IMR-90 (cell line): ENCODE measurements around the gene TSPAN14. TPM values are rescaled to one million over a fixed set of nuclear protein-coding genes. Genes with fewer than 3 reads are reported as not detected.

Source experiments
- ATAC-seq: fragments of 200-7000 bp; cut with Tn5 transposase; 2 replicates; pipeline ENCODE4 v1.9.1; 2020; ENCODE audit warnings: low read depth, mild to moderate bottlenecking, moderate library complexity
- BruUV-seq: library from RNA; stranded (reverse); fragments of 400-500 nt; replicated peaks from 2 replicates; lab custom pipeline; 2021; lab: Mats Ljungman, UMichigan
- CTCF ChIA-PET: fragments of 300-600 bp; formaldehyde crosslinking; extraction: SDS; loops from one replicate; lab custom pipeline; 2021; ENCODE audit warnings: antibody characterized with exemption; lab: Yijun Ruan, JAX
- POLR2A ChIA-PET: fragments of 300-600 bp; sonication (Branson Sonifier 250); formaldehyde crosslinking; loops from one replicate; lab custom pipeline; 2022; ENCODE audit warnings: antibody characterized with exemption; ENCODE audit not compliant: unreplicated experiment; lab: Charles Lee
- DNase-seq: peaks from one replicate; pipeline ENCODE4 v3.0.0; 2013
- H2AFZ ChIP-seq: replicated peaks from 2 replicates; pipeline ENCODE3; 2013; ENCODE audit warnings: low read length, mild to moderate bottlenecking; ENCODE audit not compliant: poor library complexity
- H2AK5ac ChIP-seq: 2 replicates; pipeline ENCODE4 v1.6.1; 2013; ENCODE audit warnings: low read depth, low read length, inconsistent platforms
- H2AK9ac ChIP-seq: replicated peaks from 2 replicates; pipeline ENCODE3; 2013; ENCODE audit warnings: mild to moderate bottlenecking, low read depth, low read length, moderate library complexity; ENCODE audit not compliant: poor library complexity
- H2BK120ac ChIP-seq: 2 replicates; pipeline ENCODE4 v1.6.1; 2013; ENCODE audit warnings: low read depth, low read length, inconsistent platforms
- H2BK15ac ChIP-seq: 3 replicates; pipeline ENCODE4 v1.6.1; 2013; ENCODE audit warnings: low read depth, low read length, inconsistent platforms
- H2BK20ac ChIP-seq: 2 replicates; pipeline ENCODE4 v1.6.1; 2013; ENCODE audit warnings: low read depth, mild to moderate bottlenecking, inconsistent platforms, low read length, moderate library complexity
- H2BK5ac ChIP-seq: 2 replicates; pipeline ENCODE4 v1.6.1; 2013; ENCODE audit warnings: mild to moderate bottlenecking, low read depth, low read length, inconsistent platforms; ENCODE audit not compliant: poor library complexity, severe bottlenecking
- H3K14ac ChIP-seq: replicated peaks from 2 replicates; pipeline ENCODE4 v1.6.1; 2013; ENCODE audit warnings: low read depth, low read length, inconsistent platforms
- H3K18ac ChIP-seq: 2 replicates; pipeline ENCODE4 v1.6.1; 2013; ENCODE audit warnings: low read depth, low read length, control low read depth
- H3K23ac ChIP-seq: 2 replicates; pipeline ENCODE4 v1.6.1; 2013; ENCODE audit warnings: low read depth, low read length, inconsistent platforms
- H3K27ac ChIP-seq: 2 replicates; pipeline ENCODE4 v1.5.1; 2013; ENCODE audit warnings: mild to moderate bottlenecking, control low read depth, low read length; ENCODE audit not compliant: insufficient read depth
- H3K27me3 ChIP-seq: 2 replicates; pipeline ENCODE4 v1.6.1; 2013; ENCODE audit warnings: low read length; ENCODE audit not compliant: control insufficient read depth, insufficient read depth
- H3K36me3 ChIP-seq: 2 replicates; pipeline ENCODE4 v1.6.1; 2013; ENCODE audit warnings: low read length, mixed read lengths; ENCODE audit not compliant: control insufficient read depth, insufficient read depth
- H3K4ac ChIP-seq: 2 replicates; pipeline ENCODE4 v1.6.1; 2013; ENCODE audit warnings: low read depth, low read length, inconsistent platforms
- H3K4me1 ChIP-seq: 2 replicates; pipeline ENCODE4 v1.6.1; 2013; ENCODE audit warnings: low read length, mixed read lengths; ENCODE audit not compliant: control insufficient read depth, insufficient read depth
- H3K4me2 ChIP-seq: 2 replicates; pipeline ENCODE4 v1.6.1; 2013; ENCODE audit warnings: low read depth, mild to moderate bottlenecking, control low read depth, low read length, moderate library complexity
- H3K4me3 ChIP-seq: 2 replicates; pipeline ENCODE4 v1.5.1; 2013; ENCODE audit warnings: low read depth, mild to moderate bottlenecking, control low read depth, low read length, moderate library complexity; ENCODE audit not compliant: insufficient read depth
- H3K56ac ChIP-seq: 2 replicates; pipeline ENCODE4 v1.6.1; 2013; ENCODE audit warnings: low read length, inconsistent platforms; ENCODE audit not compliant: insufficient read depth; ENCODE audit errors: extremely low read depth
- H3K79me1 ChIP-seq, 2 experiments: 2 replicates each; pipeline ENCODE4 v1.6.1; 2013; ENCODE audit warnings: low read length in 2 of 2, inconsistent platforms in 1 of 2, low read depth in 1 of 2
- H3K9ac ChIP-seq: 2 replicates; pipeline ENCODE4 v1.6.1; 2013; ENCODE audit warnings: low read depth, low read length, control low read depth
- H3K9me1 ChIP-seq: 2 replicates; pipeline ENCODE4 v1.6.1; 2013; ENCODE audit warnings: low read length, inconsistent platforms; ENCODE audit not compliant: insufficient read depth
- H3K9me3 ChIP-seq: 2 replicates; pipeline ENCODE4 v1.6.1; 2013; ENCODE audit warnings: low read length; ENCODE audit not compliant: control insufficient read depth, insufficient read depth
- H4K20me1 ChIP-seq: 2 replicates; pipeline ENCODE4 v1.6.1; 2013; ENCODE audit warnings: low read length, inconsistent platforms; ENCODE audit not compliant: insufficient read depth
- H4K5ac ChIP-seq: 2 replicates; pipeline ENCODE4 v1.6.1; 2013; ENCODE audit warnings: mild to moderate bottlenecking, low read depth, low read length, control low read depth
- H4K8ac ChIP-seq, 2 experiments: 2 replicates each; pipeline ENCODE4 v1.6.1; 2013; ENCODE audit warnings: low read depth in 2 of 2, low read length in 2 of 2, control low read depth in 1 of 2, inconsistent platforms in 1 of 2
- H4K91ac ChIP-seq: 2 replicates; pipeline ENCODE4 v1.6.1; 2013; ENCODE audit warnings: low read depth, low read length, inconsistent platforms; ENCODE audit not compliant: insufficient read depth
- BHLHE40 ChIP-seq: fragments of 150-350 bp; IDR thresholded peaks from 2 replicates; pipeline ENCODE4 v1.6.1; 2016; ENCODE audit warnings: mild to moderate bottlenecking, low read depth, low read length
- CEBPB ChIP-seq: IDR thresholded peaks from 2 replicates; pipeline ENCODE4 v1.6.1; 2012; ENCODE audit warnings: low read depth, low read length, improper control_type of control experiment
- CHD1 ChIP-seq: IDR thresholded peaks from 2 replicates; pipeline ENCODE4 v1.6.1; 2012; ENCODE audit warnings: low read depth, low read length, improper control_type of control experiment
- CTCF ChIP-seq: conservative IDR thresholded peaks from 2 replicates; pipeline ENCODE4 v1.5.1; 2012; ENCODE audit warnings: mild to moderate bottlenecking, low read depth, low read length, improper control_type of control experiment
- ELK1 ChIP-seq: fragments of 150-350 bp; IDR thresholded peaks from 2 replicates; pipeline ENCODE4 v1.6.1; 2016; ENCODE audit warnings: low read depth, mild to moderate bottlenecking, low read length, moderate library complexity, borderline replicate concordance
- FOS ChIP-seq: fragments of 150-350 bp; IDR thresholded peaks from 2 replicates; pipeline ENCODE4 v1.6.1; 2016; ENCODE audit warnings: low read depth, low read length
- MAFK ChIP-seq: IDR thresholded peaks from 2 replicates; pipeline ENCODE4 v1.6.1; 2012; ENCODE audit warnings: low read depth, low read length, improper control_type of control experiment
- MAZ ChIP-seq: IDR thresholded peaks from 2 replicates; pipeline ENCODE4 v1.6.1; 2012; ENCODE audit warnings: low read depth, mild to moderate bottlenecking, low read length, improper control_type of control experiment, moderate library complexity, borderline replicate concordance
- MXI1 ChIP-seq: IDR thresholded peaks from 2 replicates; pipeline ENCODE4 v1.6.1; 2012; ENCODE audit warnings: low read depth, mild to moderate bottlenecking, low read length, moderate library complexity, borderline replicate concordance
- NFE2L2 ChIP-seq: fragments of 150-350 bp; IDR thresholded peaks from 2 replicates; pipeline ENCODE4 v1.6.1; 2016; ENCODE audit warnings: low read depth, mild to moderate bottlenecking, low read length
- POLR2A ChIP-seq: IDR thresholded peaks from 2 replicates; pipeline ENCODE4 v1.6.1; 2012; ENCODE audit warnings: mild to moderate bottlenecking, low read depth, low read length
- RAD21 ChIP-seq: IDR thresholded peaks from 2 replicates; pipeline ENCODE4 v1.6.1; 2012; ENCODE audit warnings: low read length, improper control_type of control experiment
- RCOR1 ChIP-seq: IDR thresholded peaks from 2 replicates; pipeline ENCODE4 v1.6.1; 2012; ENCODE audit warnings: mild to moderate bottlenecking, low read length, improper control_type of control experiment; ENCODE audit not compliant: insufficient replicate concordance
- RFX5 ChIP-seq: IDR thresholded peaks from 2 replicates; pipeline ENCODE4 v1.8.0; 2012; ENCODE audit warnings: low read depth, mild to moderate bottlenecking, low read length, moderate library complexity
- SMC3 ChIP-seq: fragments of 150-350 bp; IDR thresholded peaks from 2 replicates; pipeline ENCODE4 v1.6.1; 2016; ENCODE audit warnings: low read depth, mild to moderate bottlenecking, antibody characterized with exemption, low read length, moderate library complexity
- USF2 ChIP-seq: fragments of 150-350 bp; IDR thresholded peaks from 2 replicates; pipeline ENCODE4 v1.6.1; 2017; ENCODE audit warnings: mild to moderate bottlenecking, antibody characterized with exemption, low read length, low read depth
- WGBS, 2 experiments: methylation state at CpG; one replicate each; pipeline versions ENCODE4 v1.1.5 to v1.1.7; 2013; ENCODE audit warnings: missing lambda C conversion rate in 2 of 2; ENCODE audit not compliant: insufficient read length in 1 of 2; ENCODE audit errors: extremely low coverage in 2 of 2; 5-methylcytosine and 5-hydroxymethylcytosine counted together
- dilution Hi-C: fragments of 300-500 bp; cut with HindIII; formaldehyde crosslinking; loops from one replicate; pipeline ENCODE4 v1.14.3; 2018; ENCODE audit warnings: low sequenced_read_pairs; ENCODE audit not compliant: unreplicated experiment
- in situ Hi-C: fragments of 300-500 bp; cut with MboI; formaldehyde crosslinking; loops from 3 replicates; pipeline ENCODE4 v1.14.3; 2019; ENCODE audit warnings: low sequenced_read_pairs, inconsistent platforms, mixed read lengths
- intact Hi-C: fragments of 100-400 bp; cut with micrococcal nuclease; formaldehyde crosslinking; loops from 2 replicates; pipeline ENCODE4 v1.10.0; 2022
- polyA plus RNA-seq, 3 experiments: library from polyadenylated mRNA; depleted of rRNA; stranded (reverse); fragments of >200 nt; gene quantifications; 2 replicates each; pipeline ENCODE4 v1.2.3, GENCODE V29; 2012; ENCODE audit warnings: low replicate concordance in 1 of 3
- total RNA-seq: library from RNA; depleted of rRNA; stranded (reverse); fragments of >200 nt; gene quantifications from 2 replicates; pipeline ENCODE4 v1.2.3, GENCODE V29; 2012

TSPAN14 gene
- total and polyA plus RNA-seq, 2 of the 4 experiments (the other 2 are of a cell fraction) = 18.5 to 43.0 TPM

DNA sequence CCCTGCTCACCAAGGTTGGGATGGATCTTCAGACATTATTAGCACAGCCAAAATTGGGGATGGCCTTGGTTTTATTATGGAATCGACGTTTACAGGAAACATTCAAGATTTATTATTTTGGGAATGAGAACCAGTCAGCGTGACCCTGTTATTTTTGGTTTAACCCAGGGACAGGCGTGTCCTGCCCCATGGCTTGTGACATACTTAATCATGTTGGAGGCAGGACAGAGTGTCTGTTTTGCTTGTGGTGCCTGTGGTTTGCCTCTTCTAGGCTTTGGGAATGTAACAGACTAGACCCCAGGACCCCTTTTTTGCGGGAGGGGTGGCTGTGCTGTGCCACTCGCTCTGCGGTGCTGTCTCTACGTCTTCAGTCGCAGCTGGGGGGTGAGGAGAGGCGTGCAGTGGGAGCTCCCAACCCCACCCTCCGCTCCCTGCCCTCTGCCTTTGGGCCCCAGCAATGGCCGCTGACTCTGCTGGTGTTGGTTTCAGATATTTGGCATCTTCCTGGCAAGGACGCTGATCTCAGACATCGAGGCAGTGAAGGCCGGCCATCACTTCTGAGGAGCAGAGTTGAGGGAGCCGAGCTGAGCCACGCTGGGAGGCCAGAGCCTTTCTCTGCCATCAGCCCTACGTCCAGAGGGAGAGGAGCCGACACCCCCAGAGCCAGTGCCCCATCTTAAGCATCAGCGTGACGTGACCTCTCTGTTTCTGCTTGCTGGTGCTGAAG lies 63.5 kb downstream of the TSPAN14 start:
- no peak for ATAC-seq
- Histone ChIP-seq H3K4me2 (no peak overlapping the region), H3K4me3 (no peak overlapping the region), H2AFZ (no peak overlapping the region), H2BK20ac (no peak overlapping the region), H3K56ac (no peak overlapping the region), H3K9ac (no peak overlapping the region), H4K20me1 (no peaks in the 10 kb centered on the region), H2BK5ac (no peak overlapping the region), H3K9me3 (no peaks in the 10 kb centered on the region), H3K4ac (no peak overlapping the region), H2AK5ac (no peak overlapping the region), H2BK120ac (no peak overlapping the region), H4K91ac (no peak overlapping the region), H3K79me1 (no peaks in the 10 kb centered on the region; a peak in 2 of 4 replicates), H4K5ac (no peak overlapping the region), H3K9me1 (no peaks in the 10 kb centered on the region; the same call in 1 of the 2 replicates), H4K8ac (no peak overlapping the region), H2BK15ac (no peak overlapping the region), H3K4me1 (no peaks in the 10 kb centered on the region), H3K36me3 (peaks cover 52% of the 10 kb centered on the region), H3K18ac (no peak overlapping the region), H3K27me3 (no peaks in the 10 kb centered on the region), H3K23ac (no peak overlapping the region), H3K14ac (no peak overlapping the region), H2AK9ac (no peak overlapping the region), H3K27ac (no peak overlapping the region)
- in situ Hi-C loops (no loop called here), intact Hi-C loops (no loop called here), dilution Hi-C loops (no loop called here)
- DNase-seq = no peak
- ChIA-PET POLR2A (no interaction called here), CTCF (interaction anchor here (1.1 kb wide), 1 partner anchor 12 kb away, joined by 3 read pairs; no protein-coding TSS in a partner anchor)
- no peak for TF ChIP-seq FOS
- no peak for TF ChIP-seq POLR2A
- no peak for TF ChIP-seq SMC3
- TF ChIP-seq MXI1 = no peak
- no peak for TF ChIP-seq MAFK
- TF ChIP-seq BHLHE40 = no peak
- no peak for TF ChIP-seq NFE2L2
- TF ChIP-seq CHD1 = no peak
- TF ChIP-seq ELK1 = no peak
- TF ChIP-seq RCOR1 = no peak
- no peak for TF ChIP-seq RFX5
- TF ChIP-seq CEBPB = no peak
- no peak for TF ChIP-seq CTCF
- TF ChIP-seq USF2 = no peak
- TF ChIP-seq RAD21 = no peak
- TF ChIP-seq MAZ = no peak
- no TSS peak for BruUV-seq
- 93% methylated on average over 6 of the region's 21 CpGs; no CpG with 5 or more reads in 1 of the 2 experiments for WGBS, 2 experiments
